HG02642 (cell line): ENCODE results near the gene TTC33.

Experiments used
- ATAC-seq: cut with Tn5 transposase; IDR thresholded peaks from one replicate; pipeline ENCODE4 v1.9.1; 2021; ENCODE audit warnings: mild to moderate bottlenecking; ENCODE audit not compliant: unreplicated experiment, poor library complexity

The TTC33 gene

GRCh38 chr5:40622463-40623252 lies 133.1 kb downstream of the TTC33 start:
- no peak for ATAC-seq

- ATAC-seq: no peak
These were observed 136.3 kb downstream of the TTC33 start for GRCh38 chr5:40619421-40619820.

GRCh38 chr5:40618926-40619325 lies 136.8 kb downstream of the TTC33 start:
- ATAC-seq: no peak

- ATAC-seq: no peak
These were observed 139.0 kb downstream of the TTC33 start for GRCh38 chr5:40616781-40617180.

GRCh38 chr5:40615586-40616170 lies 140.1 kb downstream of the TTC33 start:
- ATAC-seq: no peak

GRCh38 chr5:40614923-40615585 lies 140.7 kb downstream of the TTC33 start:
- no peak for ATAC-seq

- no peak for ATAC-seq
These were observed 141.3 kb downstream of the TTC33 start for GRCh38 chr5:40614466-40614865.

GRCh38 chr5:40607202-40607601 lies 148.6 kb downstream of the TTC33 start:
- no peak for ATAC-seq

- ATAC-seq: no peak
These were observed 149.5 kb downstream of the TTC33 start for GRCh38 chr5:40606077-40606765.

GRCh38 chr5:40605295-40605958 lies 150.3 kb downstream of the TTC33 start:
- no peak for ATAC-seq

- ATAC-seq: no peak
These were observed 152.4 kb downstream of the TTC33 start for GRCh38 chr5:40603378-40603777.

- ATAC-seq: no peak
These were observed 154.4 kb downstream of the TTC33 start for GRCh38 chr5:40601198-40601868.

- no peak for ATAC-seq
These were observed 155.4 kb downstream of the TTC33 start for GRCh38 chr5:40600383-40600782.

- no peak for ATAC-seq
These were observed 156.1 kb downstream of the TTC33 start for GRCh38 chr5:40599676-40600075.

GRCh38 chr5:40594811-40595210 lies 160.9 kb downstream of the TTC33 start:
- no peak for ATAC-seq

GRCh38 chr5:40591727-40592396 lies 163.9 kb downstream of the TTC33 start:
- ATAC-seq: peak; percentile 93

GRCh38 chr5:40587376-40587775 lies 168.4 kb downstream of the TTC33 start:
- ATAC-seq: no peak

GRCh38 chr5:40585537-40586267 lies 170.1 kb downstream of the TTC33 start:
- no peak for ATAC-seq

GRCh38 chr5:40584054-40584453 lies 171.7 kb downstream of the TTC33 start:
- no peak for ATAC-seq
